T-helper 22 cell (primary cell): ENCODE data around the gene RIBC2.

ENCODE experiments used
- DNase-seq: peaks from one replicate; pipeline ENCODE4 v3.0.0-alpha.2; 2020; ENCODE audit warnings: low read depth

Gene RIBC2

DNA sequence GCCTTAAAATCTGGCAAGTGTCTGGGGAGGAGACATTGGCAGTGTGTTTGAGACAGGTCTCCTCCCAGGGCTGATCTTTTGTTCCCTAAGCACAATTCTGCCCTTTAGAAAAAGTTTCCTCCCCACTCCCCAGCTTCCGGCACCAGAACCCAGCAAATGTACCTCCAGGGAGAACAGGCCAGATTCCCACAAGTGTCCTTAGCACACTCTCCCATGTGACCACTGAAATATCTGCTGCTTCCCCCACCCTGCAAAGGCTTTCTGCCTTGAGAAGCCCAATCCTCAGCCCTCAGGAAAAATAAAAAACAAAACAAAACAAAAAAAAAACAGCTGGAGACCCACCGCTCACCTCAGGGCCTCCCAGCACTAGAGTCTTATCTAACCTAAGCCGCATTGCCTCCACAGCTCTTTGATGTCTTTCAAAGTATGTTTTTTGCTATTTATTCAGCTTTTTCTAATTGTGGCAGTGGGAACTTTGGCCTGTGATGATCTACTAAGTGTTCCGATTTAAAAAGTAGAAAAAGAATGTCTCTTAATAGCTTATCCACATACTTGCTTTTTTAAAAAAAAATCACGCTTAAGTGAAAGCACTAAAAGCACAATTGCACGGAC is 60.2 kb downstream of the RIBC2 start:
- DNase-seq = no peak

DNA sequence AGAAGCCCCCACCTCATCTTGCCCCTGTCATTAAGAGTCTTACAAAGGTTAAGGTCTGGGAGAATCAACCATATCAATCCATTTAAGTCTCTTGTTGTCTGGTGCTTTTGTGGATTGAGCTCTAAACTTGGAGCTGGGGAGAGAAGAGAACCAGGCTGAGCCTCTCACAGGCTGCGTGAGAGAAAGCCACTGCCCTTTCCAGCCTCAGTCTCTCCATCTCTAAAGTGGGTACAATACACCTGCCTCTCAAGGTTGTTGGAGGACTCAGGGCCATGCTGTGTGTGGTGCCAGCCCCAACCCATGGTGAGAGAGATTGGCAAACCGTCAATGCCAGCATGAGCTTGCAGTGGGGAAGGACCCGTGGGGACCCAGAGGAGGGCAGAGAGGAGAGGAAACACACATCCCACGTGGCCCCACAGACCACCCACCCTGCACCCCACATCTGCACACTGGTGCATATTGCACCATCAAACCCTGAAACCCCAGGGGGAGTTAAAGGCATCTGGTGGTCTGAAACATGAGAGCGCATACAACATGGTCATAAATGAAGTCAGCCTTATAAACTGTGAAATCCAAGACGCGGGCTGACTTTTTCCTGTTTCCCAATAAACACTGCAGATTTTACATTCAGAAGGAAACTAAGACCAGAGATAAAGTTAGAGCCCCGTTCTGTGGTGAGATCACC is 61.7 kb downstream of the RIBC2 start:
- no peak for DNase-seq

DNA sequence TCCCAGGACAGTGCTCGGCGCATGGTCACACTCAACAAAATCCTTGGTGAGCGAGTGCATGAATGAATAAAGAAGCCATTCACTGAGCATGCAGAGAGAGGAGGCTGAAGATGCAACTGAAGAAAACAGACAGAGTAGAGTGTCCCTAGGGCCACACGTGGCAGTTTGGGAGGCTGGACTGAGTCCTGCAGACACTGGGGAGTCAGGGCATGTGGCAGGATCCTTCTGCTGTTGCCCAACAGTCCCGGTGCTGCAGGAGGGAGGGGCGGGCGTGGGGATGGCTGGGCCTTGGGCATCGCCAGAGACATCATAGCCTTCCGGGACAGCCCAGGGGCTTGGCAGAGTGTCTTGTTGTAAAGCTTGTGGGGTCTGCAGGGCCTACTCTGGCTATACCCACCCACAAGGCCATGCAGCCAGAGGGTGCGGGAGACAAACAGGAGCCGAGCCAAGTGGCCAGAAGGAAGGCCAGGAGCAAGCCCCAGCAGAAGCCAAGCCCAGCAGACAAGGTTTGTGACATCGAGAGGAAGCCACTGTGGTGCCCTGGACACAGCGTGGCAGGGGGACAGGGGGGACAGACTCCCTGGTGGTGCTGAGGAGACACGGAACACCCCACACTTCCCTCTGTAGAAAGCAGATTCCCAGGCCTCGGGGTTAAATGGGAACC is 62.5 kb downstream of the RIBC2 start:
- no peak for DNase-seq

DNA sequence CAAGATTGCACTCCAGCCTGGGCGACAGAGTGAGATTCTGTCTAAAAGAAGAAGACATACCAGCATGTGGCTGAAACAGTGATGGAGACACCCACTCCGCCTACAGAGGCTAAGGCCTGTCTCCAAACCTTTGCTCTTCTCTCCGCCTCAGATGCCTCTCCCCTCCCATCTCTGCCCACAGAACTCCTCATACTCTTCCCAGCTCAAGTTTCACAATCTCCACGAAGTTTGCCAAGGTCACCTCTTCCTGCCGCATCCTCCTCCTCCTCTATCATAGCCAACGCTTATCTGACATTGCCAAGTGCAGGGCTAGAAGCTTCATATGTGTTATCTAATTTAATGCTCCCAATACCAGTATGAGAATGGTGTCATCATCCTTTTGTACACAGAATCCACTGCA is 63.3 kb downstream of the RIBC2 start:
- no peak for DNase-seq

DNA sequence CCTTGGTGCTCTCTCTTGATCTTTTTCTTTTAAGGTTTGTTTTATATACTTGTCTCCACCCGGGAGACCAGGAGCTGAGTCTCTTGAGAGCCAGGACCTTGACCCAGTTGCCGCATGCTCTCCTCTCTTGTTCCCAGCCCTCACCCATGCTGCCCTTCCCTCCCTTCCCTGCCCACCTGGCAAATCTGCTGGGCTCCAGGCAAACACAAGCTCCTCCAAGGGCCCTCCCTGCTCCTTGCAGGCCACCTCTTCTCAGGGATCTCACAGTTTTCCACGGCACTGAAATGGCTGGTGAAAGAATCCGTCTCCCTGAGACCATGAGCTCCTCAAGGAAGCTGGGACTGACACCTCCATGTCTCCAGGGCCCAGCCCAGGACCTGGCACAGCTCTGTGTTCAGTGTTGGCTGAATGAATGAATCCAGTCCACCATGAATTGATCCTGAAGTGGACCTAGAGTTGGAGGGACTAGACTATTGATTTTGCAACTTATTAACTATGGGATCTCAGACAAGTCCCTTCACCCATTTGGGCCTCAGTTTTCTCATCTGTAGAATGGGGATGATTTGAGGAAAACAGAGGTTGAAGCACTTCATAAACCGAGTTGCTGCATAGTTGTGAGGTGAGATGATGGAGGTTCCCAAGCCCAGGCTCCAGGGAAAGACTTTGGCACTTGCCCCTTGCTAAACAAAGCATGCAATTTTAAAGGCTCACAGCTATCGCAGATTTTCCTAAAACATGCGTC is 64.0 kb downstream of the RIBC2 start:
- no peak for DNase-seq

DNA sequence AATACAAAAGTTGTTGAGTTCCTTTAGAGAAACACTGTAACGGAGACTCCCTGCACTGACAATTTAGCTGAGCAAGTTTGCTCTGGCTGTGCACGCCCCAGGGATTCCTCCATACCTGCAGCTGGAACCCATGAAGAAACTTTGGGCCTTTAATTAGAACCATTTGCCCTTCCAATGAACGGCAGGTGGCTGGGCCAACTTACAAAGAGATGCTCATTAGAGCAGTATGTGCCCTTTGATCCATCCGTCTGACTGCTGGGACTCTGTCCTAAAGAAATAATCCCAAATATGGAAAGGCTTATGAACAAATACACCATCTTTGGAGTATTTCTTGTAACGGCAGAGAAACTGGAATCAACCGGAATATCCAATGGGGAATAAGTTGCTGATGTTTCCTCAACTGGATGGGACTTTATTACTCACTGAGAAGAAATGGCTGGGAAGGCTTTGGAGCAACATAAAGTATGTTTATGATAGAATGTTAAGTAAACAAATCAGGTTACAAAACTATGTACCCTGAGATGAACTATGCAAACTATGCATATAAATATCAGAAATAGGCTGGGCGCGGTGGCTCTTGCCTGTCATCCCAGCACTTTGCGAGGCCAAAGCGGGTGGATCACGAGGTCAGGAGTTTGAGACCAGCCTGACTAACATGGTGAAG is 64.7 kb downstream of the RIBC2 start:
- DNase-seq = no peak

DNA sequence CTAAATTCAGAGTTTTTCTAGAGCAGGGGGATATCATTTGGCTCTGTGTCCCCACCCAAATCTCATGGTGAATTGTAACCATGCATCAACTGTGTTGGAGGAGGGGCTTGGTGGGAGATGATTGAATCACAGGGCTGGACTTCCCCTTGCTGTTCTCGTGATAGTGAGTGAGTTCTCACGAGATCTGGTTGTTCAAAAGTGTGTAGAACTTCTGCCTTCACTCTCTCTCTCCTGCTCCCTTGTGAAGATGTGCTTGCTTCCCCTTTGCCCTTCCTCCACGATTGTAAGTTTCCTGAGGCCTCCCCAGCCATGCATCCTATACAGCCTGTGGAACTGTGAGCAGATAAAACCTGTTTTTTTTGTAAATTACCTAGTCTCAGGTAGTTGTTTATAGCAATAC is 67.2 kb downstream of the RIBC2 start:
- no peak for DNase-seq

DNA sequence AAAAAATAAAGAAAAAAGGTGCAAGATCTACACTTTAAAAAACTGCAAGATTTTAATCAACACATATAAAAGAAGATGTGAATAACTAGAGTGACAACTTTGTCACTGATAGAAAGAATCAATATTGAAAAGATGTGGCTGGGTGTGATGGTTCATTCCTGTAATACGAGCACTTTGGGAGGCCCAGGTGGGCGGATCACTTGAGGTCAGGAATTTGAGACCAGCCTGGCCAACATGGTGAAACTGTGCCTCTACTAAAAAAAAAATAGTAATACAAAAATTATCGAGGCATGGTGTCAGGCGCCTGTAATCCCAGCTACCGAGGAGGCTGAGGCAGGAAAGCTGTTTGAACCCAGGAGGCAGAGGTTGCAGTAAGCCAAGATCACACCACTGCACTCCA is 68.2 kb downstream of the RIBC2 start:
- no peak for DNase-seq
